ENCODE measurements around the gene OR52N2.

DNA sequence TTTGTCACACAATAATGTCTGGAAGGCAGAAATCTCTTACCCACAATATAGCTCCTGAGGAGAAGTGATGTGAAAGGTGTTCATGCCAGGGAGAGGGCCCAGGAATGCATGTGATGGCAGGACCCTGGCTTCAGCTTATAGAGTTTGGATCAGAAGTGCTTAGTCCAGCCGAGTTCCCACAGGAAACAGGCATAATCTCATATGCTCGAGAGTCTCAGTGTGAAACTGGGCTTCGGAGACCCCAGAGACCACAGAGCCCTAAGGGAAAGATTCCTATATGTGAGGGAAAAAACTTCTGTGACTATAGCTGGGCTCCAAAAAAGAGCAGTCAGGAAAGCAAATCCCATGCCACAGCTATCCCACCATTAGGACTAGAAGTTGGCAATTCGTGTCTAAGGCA is 25.5 kb upstream of the OR52N2 start, which contains the start of gene OR52N5:
- TF ChIP-seq CTCF (IDR thresholded peaks at IDR 0.05) = no peak
- TF ChIP-seq POLR2A (IDR thresholded peaks at IDR 0.05) = no peak
- TF ChIP-seq POLR2AphosphoS5 (IDR thresholded peaks at IDR 0.05) = no peak
